ENCODE results near the gene CRYGS.
"Not testable (repeated sequence)": the region's sequence is repeated elsewhere in the genome, so short reads cannot be mapped to it uniquely, and the experiment has no call there.

Gene CRYGS

DNA sequence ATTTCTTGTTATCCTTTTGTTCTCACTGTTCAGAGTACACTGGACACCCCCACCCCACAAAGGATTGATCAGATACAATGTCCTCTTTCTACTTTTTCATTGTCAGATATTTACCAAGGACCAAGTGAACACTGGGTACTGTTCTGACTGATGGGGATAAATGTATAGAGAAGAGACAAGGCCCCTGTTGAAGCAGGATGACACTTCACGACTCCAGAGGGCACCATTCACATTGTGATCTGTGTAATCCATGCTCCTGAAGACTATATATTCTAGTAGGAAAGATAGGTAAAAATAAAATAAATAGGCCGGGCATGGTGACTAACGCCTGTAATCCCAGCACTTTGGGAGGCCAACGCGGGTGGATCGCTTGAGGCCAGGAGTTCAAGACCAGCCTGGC lies 7.2 kb upstream of the CRYGS start:
- FAIRE-seq, result no peak

DNA sequence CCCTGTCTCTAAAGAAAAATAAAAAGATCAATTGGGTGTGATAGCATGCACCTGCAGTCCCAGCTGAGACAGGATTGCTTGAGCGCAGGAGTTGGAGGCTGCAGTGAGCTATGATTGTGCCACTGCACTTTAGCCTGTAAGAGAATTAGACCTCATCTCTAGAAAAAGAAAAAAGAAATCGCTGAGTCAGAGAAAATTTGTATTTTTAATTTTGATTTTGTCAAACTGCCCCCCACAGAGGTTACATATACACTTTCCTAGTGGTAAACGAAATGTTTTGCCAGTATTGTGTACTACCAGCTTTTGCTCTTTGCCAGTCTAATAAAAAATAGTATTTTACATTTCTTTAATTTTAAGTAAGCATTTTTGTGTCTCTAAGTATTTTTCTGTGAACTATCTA lies 5.3 kb upstream of the CRYGS start:
- FAIRE-seq, result no peak

DNA sequence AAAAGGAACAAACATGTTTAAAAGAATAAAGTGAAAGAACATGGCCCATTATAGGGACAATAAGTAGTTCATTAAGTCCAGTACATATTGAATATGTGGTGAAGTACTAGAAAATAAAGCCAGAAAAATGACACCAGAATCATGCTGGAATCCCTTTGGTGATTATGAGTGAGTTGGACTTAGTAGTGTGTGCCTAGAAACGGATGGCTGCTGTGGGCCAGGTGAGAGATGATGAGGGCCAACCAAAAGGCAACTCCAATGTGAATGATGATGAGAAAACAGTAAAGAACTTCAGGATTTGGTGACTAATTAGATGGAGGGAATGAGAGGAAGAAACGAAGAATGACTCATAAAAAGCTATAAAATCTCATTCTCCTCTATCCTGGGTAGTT lies 3.3 kb downstream of the CRYGS start:
- FAIRE-seq, result no peak

DNA sequence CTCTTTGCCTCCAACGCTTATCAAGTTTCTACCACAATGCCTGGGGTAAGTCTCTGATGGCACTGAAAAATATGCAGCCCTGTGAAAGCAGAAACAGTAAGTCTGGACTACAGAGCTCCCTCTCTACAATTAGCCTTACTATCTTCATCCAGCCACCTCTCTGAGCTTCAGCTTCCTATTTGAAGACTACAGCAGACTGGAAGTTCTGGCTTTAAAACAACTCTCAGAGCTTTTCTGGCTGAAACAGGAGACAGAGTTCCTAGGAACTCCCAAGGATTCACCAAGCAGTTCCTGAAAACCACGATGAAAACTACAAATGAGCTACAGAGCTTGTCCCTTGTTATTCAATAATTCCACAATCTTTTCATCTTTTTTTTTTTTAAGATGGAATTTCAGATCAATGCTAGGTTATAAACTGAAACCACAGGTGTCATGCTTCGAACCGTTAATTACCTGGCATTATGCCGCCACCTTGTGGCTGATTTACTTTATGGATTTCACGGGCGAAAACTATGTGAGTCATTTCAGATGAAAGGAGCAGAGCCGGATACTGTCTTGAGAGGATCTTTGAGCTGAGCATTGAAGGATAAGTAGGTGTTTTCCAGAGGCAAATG lies 3.9 kb downstream of the CRYGS start:
- FAIRE-seq, result peak; percentile 74

DNA sequence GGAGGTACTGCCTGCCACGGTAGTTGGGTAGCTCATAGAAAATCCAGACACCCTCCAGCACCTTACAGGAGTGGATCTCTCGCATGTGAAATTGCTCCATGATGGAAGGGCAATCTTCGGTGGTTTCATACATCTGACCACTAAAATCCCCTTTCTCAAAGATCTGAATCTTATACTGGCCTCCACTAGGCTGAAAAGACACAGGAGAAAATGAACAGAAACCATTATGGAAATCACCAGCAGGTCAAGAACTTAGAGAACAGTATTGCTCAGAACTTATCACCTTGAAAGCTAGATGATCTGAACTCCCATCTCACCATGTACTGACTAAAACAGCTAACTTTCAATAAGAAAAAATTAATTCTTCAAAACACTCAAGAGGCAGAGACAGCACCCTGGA lies 5.4 kb downstream of the CRYGS start:
- FAIRE-seq, result no peak

DNA sequence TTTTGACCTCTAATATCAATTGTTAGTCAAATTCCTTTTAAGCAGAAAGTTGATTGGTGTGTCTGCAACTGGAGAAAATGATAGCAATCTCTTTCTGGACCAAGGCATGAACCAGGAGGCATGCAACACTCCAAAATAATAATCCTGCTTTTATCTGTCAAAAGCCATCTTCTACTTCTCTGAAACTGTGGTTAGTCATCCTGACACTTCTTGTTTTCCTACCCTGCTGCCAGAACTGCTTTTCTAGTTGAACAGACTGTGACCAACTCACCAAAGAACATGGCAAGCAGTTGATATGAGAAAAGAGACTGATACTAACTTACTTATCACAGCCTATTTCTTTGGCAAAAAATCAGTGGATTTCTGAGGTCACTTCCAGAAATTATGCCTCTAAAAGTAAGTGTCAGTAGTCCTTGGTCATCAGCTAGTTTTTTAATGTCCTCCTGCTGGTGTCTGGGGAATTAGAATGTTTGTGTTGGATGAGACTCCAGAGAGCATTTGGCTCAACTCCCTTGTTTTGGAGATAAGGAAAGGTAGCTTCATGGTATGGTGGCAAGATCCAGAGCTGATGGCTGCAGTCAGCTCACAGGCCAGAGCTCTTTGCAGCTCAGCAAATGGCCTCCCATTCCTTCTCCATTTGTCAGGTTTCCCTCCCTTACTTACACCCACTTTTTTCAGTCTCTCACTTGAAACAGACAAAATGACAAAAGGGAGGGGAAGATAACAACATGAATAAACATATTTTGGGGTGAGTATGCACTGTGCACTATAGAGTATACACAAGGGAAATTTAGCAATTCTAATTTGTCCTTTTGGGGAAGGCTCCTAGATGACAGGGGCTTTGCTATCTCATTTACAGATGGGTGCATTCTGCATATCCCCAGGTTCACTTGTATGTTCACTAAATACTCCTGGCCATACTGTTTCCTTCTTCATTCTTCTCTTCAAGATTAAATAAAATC lies 7.0 kb downstream of the CRYGS start:
- FAIRE-seq, result no peak

DNA sequence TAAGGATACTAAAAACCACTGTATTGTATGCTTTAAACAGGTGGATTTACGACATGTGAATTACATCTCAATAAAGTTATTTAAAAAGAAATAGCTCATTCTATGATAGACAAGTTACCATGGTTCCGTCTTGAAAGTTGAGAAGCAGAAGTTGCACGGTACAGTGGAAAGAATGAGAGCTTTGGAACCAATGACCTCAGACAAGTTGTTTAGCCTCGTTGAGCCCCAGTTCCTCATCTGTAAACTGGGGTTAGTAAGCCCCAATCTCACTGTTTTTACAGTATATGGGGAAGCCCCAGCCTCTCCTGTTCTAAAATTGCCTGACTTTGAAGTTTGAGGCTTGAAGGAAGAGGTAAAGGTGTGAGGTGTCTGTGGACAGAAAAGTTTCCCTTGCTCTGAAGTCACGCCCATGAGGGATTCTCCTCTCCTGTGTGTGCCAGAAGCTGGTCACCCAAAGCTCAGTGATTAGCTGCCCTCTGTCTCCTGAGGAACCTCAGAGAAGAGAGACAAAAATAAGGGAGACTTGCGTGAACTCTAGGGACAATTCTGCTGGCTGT lies 10.0 kb downstream of the CRYGS start:
- FAIRE-seq, result no peak

DNA sequence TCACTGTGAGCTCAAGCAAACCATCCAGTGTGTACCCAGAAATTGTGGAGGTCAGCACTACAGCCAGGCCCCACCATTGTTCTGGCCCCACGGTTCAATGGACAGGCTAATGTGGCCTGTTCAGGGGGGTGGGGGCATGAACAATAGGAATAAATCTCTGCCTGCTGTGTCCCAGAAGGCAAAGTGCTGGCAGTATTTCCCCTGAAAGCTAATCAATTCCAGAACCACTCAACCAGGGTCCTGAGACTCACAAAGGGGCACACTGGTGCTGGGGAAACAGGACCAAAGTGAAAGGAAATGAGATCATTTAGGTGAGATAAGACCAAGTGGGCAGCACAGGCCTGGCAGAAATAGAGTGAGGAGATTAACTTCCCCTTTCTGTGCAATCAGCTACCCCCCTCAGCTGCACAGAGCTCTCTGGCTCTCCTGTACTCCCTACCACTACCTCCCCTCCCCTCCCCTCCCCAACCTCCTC lies 11.5 kb downstream of the CRYGS start:
- FAIRE-seq, result no peak

DNA sequence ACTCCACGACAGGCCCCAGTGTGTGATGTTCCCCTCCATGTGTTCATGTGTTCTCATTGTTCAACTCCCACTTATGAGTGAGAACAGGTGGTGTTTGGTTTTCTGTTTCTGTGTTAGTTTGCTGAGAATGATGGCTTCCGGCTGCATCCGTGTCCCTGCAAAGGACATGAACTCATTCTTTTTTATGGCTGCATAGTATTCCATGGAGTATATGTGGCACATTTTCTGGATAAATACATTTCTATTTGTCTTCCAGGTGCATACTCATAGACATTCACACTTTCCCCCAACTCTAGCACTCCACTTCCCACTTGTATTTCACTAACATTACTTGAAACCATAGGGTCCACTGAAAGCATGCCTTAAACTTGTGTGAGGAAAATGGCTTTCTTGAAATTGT lies 12.5 kb downstream of the CRYGS start:
- FAIRE-seq, result not testable (repeated sequence)

DNA sequence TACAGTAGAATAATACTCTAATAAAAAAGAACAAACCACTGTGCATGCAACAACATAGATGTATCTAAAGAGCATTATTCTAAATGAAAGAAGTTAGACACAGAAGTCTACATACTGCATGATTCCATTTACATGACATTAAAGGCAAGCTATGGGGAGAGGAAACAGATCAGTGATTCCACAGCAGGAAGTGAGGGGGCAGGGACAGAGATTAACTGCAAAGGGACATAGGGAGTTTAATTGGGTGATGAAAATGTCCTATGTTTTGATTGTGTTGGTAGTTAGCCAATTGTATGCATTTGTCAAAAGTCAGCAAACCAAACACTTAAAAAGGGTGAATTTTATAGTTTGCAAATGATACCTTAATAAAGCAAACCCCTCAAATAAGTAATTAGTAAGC lies 13.8 kb downstream of the CRYGS start:
- no peak for FAIRE-seq

DNA sequence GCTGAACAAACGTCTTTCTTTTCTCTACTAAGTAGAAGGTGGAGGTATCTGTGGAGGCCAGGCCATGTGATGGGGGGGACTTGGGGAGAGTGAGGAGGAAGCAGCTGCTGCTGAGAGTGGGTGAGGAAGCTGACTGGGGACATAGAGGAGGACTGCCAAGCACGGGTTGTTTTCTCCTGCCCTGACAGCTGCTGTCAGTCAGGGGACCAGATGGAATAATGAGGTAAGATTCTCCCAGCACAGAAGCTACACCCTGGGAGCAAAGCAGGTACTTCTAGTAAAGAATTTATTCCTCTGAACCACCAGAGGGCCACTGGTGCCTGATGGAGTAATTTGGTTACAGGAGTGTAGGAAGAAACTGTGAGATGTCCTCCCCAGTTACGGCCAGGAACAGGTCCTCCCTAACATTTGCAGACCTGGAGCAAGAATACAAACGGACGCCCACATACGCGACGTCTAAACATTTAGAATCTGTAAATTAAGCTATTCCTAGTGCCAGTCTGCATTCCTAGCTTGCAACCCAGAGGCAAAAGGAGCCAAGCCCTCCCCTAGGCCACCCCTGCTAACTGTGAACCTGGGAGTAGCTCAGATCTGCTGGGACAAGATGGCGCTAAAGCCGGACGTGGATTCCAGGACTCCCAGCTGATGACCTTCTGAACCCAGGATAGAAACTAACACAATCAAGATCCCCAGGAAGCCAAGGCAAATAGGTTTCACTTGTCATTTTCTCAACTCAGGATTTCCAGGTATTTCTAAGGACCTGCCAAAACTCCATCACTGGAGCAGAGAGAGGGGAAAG lies 14.8 kb downstream of the CRYGS start:
- FAIRE-seq, result no peak

DNA sequence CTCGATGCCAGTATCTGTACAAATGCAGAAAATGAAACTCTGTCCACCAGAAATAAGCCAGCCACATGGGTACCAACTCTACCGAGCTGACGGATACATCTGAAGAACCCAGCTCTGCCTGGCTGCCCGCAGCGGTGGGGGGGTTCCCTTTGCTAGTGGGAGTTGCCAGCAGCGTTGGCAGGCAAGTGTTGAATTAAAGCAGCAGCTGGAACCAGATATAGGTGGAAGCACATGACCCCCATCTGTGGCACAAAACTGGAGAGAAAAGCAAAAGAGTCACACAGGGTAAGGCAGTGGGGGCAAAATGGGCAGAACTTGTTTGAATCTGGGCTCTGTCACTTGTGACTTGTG lies 17.9 kb downstream of the CRYGS start:
- no peak for FAIRE-seq

DNA sequence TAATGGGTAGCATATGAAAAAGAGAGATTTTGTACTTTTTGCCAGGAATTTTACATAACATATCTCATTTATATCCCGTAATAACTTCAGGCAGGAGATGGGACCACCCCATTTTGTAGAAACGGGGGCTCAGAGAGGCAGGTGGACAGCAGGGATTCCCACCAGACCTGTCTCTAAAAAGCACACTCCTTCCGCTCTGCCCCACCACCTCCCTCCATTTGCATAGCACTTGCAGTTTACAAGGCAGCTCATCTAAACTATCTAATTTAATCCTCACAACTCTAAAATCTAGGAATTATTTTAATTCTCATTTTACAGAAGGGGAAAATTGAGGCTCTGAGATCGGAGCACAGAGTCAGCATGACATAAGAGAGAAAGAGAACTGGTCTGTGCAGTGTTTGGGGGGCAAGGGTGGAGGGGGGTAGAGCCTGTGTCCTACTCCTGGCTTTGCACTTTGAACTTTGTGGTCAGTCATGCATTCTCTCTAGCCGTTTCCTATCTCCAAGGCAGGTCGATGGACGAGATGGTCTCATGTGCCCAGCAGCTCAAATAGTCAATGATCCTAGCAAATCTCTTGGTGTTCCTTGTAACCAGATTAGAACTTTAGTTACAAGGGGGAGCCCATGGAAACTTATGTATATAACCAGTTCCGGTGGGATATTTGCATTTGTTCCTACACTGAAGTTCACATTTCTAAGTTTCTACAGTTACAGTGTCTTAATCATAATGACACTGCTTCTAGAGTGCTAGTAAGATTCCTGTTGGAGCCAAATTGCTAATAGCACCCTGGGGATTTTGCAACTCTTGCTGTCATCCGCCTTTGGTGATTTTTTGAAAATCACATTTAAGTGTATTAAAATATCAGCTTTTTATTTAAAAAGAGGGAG lies 18.6 kb downstream of the CRYGS start:
- FAIRE-seq, result no peak

DNA sequence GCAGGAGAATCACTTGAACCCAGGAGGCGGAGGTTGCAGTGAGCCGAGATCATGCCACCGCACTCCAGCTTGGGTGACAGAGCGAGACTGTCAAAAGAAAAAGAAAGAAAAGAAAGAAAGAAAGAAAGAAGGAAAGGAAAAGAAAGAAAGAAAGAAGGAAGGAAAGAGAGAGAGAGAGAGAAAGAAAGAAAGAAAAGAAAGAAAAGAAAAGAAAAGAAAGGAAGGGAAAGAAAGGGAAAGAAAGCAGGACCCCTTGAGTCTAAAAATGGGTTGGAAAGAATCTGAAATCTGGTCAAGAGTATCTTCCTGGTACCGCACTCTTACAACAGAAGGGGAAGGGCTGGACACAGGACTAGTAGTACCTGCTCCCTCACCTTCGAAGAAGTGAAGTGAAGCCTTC lies 19.6 kb downstream of the CRYGS start:
- no peak for FAIRE-seq

DNA sequence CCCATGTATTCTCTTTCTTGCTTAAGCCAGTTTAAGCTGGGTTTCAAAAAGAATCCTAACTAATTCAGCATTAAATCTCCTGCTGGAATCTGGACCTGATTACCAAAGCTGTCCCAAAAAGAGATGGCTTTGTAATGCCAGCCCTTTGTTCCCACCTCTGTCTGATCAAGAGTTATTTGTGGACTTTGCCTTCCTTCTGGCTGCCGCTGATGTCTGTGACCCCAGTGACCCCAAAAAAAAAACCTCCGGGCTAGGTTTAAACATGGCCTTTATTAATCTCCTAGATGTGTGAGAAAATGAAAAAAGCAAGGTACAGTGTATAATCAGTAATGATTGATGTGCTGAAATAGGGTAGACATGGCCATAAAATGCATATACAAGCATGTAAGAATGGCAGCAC lies 20.7 kb downstream of the CRYGS start:
- FAIRE-seq, result no peak

DNA sequence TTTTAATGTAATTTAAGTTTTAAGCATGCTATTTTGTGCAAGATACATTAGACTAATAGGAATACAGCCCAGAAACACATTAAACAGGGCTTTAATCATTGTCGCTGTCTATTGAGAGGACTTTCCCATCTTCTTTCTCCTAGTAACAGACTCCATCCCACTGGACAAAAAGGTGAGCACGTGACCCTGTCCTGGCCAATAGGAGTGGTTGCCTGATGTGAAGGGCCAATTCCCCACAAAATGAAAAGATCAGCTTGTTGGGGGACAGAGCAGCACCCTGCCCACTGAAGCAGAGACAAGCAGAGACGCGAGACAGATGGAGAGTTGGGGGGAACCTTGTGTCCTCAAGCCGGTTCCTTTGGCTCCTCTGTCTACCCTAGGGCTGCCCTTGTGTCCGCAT lies 21.2 kb downstream of the CRYGS start:
- FAIRE-seq, result no peak

DNA sequence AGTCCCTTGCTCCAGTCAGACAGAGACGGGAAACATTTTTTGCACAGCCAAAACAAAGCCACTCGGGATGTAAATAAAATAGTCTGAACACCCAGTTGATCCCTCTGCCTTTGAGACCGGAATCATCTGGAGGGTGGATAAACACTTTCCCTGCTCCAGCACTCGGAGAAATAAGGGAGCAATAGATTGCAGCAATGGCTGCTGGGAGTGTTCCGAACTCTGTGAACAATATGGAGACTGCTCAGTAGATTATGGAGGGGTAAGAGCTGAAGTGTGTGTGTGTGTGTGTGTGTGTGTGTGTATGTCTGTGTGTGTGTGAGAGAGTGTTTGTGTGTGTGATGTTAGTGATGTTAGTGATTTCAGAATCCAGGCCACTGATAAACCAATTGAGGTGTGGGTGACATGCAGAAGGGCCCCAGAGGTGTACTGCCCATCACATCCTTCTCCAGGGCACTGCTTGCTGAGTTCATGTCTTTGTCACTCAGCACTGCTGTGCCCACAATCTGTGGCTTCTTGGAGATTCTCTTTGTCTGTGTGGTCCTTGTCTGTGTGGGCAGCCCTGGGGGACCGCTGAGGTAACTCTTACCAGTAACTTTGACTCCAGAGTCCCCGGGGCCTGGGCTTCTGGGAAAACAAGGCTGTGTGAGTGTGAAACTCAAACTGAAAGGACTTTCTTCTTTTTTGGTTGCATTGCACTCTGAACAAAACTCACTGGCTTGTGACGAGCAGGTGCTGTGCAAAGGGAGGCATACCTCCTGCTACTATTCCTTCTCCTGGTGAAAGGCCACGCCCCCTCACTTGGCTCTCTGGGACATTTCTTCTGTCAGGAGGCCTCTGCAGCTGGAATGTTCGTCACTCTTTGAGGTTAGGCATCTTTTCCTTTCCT lies 23.0 kb downstream of the CRYGS start:
- no peak for FAIRE-seq

DNA sequence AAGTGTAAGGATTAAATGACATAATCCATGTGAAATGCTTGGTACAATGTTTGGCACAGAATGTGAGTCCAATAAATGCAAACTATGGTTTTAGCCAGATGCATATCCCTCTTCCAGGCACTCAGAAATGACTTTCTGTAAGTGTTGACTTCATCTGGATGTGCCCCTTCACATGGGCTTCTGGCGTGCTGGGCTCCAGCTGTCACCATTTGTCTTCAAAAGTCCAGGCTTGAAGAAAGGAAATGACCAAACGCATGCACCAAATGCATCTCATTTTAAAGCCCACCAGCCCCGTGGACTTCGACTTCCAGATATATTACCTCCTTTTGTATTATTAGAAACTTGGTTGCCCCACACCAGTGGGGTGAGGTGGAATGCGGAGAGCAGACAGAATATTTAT lies 23.7 kb downstream of the CRYGS start:
- FAIRE-seq, result no peak

DNA sequence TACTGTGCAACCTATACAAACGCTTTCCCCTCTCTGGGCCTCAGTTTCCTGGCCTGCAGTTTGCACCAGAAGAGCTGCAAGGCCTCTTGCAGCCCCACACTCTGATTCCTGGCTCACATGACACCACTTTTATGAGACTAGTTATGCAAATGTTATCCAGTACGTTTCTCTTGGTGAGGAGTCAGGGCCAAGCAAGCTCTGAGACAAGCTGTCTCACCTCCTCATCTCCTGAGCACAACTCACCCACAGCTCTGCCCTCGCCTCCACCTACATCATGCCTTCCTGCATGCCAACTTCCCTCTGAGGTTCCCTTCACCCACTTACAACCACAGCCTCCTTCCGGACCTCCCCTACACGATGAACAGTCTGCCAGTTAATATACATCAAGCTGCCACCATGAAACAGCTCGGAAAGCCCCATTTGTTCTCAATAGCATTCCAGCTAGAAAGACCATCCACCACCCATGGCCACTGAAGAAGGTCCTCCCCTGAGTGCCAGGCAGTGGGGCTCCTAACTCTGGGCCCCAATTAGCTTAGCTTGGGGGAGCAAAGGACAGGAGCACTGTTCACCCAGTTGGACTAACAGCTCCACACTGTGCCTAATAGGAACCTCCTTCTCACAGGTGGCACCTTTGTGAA lies 25.0 kb downstream of the CRYGS start:
- no peak for FAIRE-seq

DNA sequence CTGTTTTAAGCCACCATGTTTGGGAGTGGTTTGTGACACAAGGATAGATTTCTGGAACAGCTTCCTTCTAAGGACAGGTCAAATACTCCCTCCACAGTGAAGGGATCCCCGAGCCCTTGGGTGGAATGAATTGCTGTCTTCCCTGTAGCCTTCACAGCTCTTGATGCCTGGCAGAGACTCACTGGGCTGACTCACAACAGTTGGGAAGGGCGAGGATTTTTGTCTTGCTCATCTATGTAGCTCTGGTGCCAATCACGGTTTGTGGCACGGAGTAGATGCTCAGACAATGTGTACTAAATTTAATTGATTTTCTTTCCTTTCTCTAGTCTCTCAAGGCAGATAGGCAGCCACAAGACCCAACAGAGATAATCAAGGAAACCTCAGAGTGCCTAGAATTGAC lies 27.0 kb downstream of the CRYGS start:
- no peak for FAIRE-seq

DNA sequence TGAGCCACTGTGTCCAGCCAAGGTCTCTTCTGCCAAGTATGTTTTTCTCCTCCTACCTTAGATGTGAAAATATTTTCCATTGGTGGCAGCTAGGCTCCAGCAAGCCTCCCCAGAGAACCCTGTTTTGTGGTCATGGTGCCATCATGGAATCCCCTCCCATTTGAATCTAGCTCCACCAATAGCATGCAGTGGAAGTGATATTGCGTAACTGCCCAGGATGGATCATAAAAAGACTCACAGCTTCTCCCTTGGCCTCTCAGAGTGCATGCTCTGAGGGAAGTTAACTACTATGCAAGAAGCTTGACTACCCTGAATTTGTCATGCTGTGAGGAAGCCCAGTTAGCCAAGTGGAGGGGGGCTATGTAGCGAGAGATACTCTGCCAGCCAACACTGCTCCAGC lies 27.5 kb downstream of the CRYGS start:
- no peak for FAIRE-seq

Data from colon (tissue), 2 donors.